ENCODE data around the gene RTN4IP1.
A peak's percentile ranks its signal among the peaks of the same experiment; 100 is the strongest.

RTN4IP1 gene, protein sequence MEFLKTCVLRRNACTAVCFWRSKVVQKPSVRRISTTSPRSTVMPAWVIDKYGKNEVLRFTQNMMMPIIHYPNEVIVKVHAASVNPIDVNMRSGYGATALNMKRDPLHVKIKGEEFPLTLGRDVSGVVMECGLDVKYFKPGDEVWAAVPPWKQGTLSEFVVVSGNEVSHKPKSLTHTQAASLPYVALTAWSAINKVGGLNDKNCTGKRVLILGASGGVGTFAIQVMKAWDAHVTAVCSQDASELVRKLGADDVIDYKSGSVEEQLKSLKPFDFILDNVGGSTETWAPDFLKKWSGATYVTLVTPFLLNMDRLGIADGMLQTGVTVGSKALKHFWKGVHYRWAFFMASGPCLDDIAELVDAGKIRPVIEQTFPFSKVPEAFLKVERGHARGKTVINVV

DNA sequence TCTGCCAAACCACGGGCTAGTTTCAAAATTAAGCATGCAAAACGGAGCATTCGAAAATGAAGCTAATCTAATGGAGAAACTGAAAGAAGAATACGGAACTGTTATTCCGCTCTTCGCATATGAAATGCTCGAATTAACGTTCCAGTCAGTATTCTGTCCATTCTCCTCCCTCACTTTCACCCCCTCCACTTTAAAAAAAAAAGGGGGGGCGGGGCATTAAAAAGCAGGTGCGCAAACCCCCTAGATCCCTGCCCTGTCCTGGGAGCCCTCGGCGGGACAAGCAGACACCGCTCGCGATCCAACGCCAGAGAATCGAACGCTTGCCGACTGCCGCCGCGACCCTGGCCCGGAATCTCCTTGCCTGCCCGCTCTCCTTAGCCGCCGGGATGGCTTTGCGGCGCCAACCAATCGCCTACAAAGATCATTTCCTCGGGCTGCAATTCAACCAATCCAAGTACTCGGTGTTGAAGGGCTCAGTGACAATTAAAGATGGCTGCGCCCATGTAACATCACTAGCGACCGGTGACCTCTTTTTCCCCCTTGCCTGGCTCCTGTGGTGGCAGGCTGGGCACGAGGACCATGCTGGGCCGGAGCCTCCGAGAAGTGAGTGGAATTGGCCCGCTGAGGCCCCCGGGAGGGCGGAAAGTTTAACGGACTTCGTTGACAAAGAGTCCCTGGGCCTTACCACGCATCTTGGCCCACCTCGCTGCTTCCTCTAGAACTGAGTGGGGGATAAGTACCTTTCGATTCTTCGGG is at the start of gene RTN4IP1, which contains the start of gene QRSL1:
TSS of gene RTN4IP1 (minus strand) at position 396 of the 756 bp plus-strand sequence. CDS start 477 bp downstream, outside the sequence.
TSS of gene QRSL1 (plus strand) at position 476 of the 756 bp plus-strand sequence. CDS start at position 580, 104 bp downstream.
- Mint-ChIP-seq H3K4me3 (peak within 1 kb of the TSS; percentile 99), H3K9me3 (no peaks in the 10 kb centered on the region), H3K27ac (peak within 1 kb of the TSS; percentile 100), H3K4me1 (peaks cover 50% of the 10 kb centered on the region), H3K36me3 (peaks cover 2% of the 10 kb centered on the region), H3K27me3 (no peaks in the 10 kb centered on the region)

- Mint-ChIP-seq H3K27ac (no peak overlapping the region), H3K9me3 (no peaks in the 10 kb centered on the region)
Measured at GRCh38 chr6:106677282-106677681, 48.0 kb upstream of the RTN4IP1 start.

GRCh38 chr6:106674541-106675229 is 45.4 kb upstream of the RTN4IP1 start:
- Mint-ChIP-seq H3K27ac (no peak overlapping the region), H3K9me3 (no peaks in the 10 kb centered on the region), H3K4me3 (no peak overlapping the region), H3K36me3 (no peaks in the 10 kb centered on the region), H3K27me3 (no peaks in the 10 kb centered on the region), H3K4me1 (no peaks in the 10 kb centered on the region)

More at GRCh38 chr6:106677282-106677681, 48.0 kb upstream of the RTN4IP1 start:
- H3K36me3 Mint-ChIP-seq = no peaks in the 10 kb centered on the region
- H3K27me3 Mint-ChIP-seq = no peaks in the 10 kb centered on the region
- no peak overlapping the region for H3K4me3 Mint-ChIP-seq
- no peaks in the 10 kb centered on the region for H3K4me1 Mint-ChIP-seq

DNA sequence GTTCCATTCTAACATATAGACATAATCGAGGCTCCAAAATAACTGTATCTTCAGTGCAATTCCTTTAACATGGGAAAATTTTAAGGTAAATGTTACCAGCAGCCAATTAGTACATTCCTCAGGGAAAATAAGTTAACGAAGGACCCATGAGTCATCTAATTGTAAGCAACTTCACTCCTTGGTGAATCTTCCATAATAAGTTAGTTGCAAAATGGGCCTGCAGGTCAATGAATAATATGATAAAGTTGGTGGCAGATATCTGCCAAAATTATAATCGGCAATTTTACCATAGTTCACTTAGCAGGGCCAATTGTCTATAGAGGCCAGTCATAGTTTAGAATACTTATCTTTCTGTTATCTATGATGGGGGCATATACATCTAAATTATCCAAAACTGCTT is 42.4 kb upstream of the RTN4IP1 start:
- Mint-ChIP-seq H3K9me3 (no peaks in the 10 kb centered on the region), H3K27ac (no peak overlapping the region), H3K4me3 (no peak overlapping the region), H3K4me1 (no peaks in the 10 kb centered on the region), H3K36me3 (peaks cover 1% of the 10 kb centered on the region), H3K27me3 (no peaks in the 10 kb centered on the region)

- H3K36me3 Mint-ChIP-seq = peaks cover 4% of the 10 kb centered on the region
- H3K27me3 Mint-ChIP-seq = no peaks in the 10 kb centered on the region
- H3K9me3 Mint-ChIP-seq = no peaks in the 10 kb centered on the region
- H3K27ac Mint-ChIP-seq = no peak overlapping the region
- H3K4me3 Mint-ChIP-seq = no peak overlapping the region
- no peaks in the 10 kb centered on the region for H3K4me1 Mint-ChIP-seq
Measured at GRCh38 chr6:106670236-106670635, 40.9 kb upstream of the RTN4IP1 start.

- H3K27ac Mint-ChIP-seq = no peak overlapping the region
- peaks cover 19% of the 10 kb centered on the region for H3K36me3 Mint-ChIP-seq
- H3K27me3 Mint-ChIP-seq = no peaks in the 10 kb centered on the region
- H3K4me3 Mint-ChIP-seq = no peak overlapping the region
- peaks cover 4% of the 10 kb centered on the region for H3K4me1 Mint-ChIP-seq
- no peaks in the 10 kb centered on the region for H3K9me3 Mint-ChIP-seq
Measured at GRCh38 chr6:106667022-106667402, 37.7 kb upstream of the RTN4IP1 start.

- no peaks in the 10 kb centered on the region for H3K9me3 Mint-ChIP-seq
- peaks cover 4% of the 10 kb centered on the region for H3K4me1 Mint-ChIP-seq
- H3K36me3 Mint-ChIP-seq = peaks cover 19% of the 10 kb centered on the region
- H3K27ac Mint-ChIP-seq = no peak overlapping the region
- H3K27me3 Mint-ChIP-seq = no peaks in the 10 kb centered on the region
- no peak overlapping the region for H3K4me3 Mint-ChIP-seq
Measured at GRCh38 chr6:106666282-106667021, 37.2 kb upstream of the RTN4IP1 start.

DNA sequence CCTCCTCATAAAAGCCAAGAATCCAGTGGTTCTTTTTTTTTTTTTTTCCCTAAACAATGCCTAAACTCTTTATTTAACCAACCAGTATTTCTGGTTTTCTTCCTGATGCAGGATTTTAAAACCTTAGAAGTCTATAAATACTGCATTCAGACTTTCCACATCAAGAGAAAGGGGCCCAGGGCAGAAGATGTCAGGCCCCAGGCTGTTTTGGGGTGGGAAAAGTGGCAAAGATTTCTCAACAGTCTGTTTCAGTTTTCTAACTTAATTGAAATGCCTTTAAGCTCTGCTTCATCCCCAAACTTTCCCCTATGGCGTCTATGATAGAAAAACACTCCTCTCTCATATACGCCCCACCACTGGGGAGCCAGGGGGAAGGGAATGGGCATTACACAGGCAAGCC is 33.2 kb upstream of the RTN4IP1 start:
- peaks cover 4% of the 10 kb centered on the region for H3K4me1 Mint-ChIP-seq
- no peaks in the 10 kb centered on the region for H3K27me3 Mint-ChIP-seq
- no peak overlapping the region for H3K4me3 Mint-ChIP-seq
- no peak overlapping the region for H3K27ac Mint-ChIP-seq
- H3K36me3 Mint-ChIP-seq = peaks cover 39% of the 10 kb centered on the region
- H3K9me3 Mint-ChIP-seq = peaks cover under 1% of the 10 kb centered on the region

GRCh38 chr6:106659859-106660258 is 30.6 kb upstream of the RTN4IP1 start:
- Mint-ChIP-seq H3K4me3 (no peak overlapping the region), H3K9me3 (peaks cover 4% of the 10 kb centered on the region), H3K27ac (no peak overlapping the region), H3K27me3 (no peaks in the 10 kb centered on the region), H3K4me1 (peaks cover 4% of the 10 kb centered on the region), H3K36me3 (peaks cover 47% of the 10 kb centered on the region)

GRCh38 chr6:106658469-106658868 is 29.2 kb upstream of the RTN4IP1 start:
- H3K9me3 Mint-ChIP-seq = peaks cover 4% of the 10 kb centered on the region
- H3K27ac Mint-ChIP-seq = no peak overlapping the region
- no peak overlapping the region for H3K4me3 Mint-ChIP-seq
- no peaks in the 10 kb centered on the region for H3K4me1 Mint-ChIP-seq
- no peaks in the 10 kb centered on the region for H3K27me3 Mint-ChIP-seq
- peaks cover 45% of the 10 kb centered on the region for H3K36me3 Mint-ChIP-seq

DNA sequence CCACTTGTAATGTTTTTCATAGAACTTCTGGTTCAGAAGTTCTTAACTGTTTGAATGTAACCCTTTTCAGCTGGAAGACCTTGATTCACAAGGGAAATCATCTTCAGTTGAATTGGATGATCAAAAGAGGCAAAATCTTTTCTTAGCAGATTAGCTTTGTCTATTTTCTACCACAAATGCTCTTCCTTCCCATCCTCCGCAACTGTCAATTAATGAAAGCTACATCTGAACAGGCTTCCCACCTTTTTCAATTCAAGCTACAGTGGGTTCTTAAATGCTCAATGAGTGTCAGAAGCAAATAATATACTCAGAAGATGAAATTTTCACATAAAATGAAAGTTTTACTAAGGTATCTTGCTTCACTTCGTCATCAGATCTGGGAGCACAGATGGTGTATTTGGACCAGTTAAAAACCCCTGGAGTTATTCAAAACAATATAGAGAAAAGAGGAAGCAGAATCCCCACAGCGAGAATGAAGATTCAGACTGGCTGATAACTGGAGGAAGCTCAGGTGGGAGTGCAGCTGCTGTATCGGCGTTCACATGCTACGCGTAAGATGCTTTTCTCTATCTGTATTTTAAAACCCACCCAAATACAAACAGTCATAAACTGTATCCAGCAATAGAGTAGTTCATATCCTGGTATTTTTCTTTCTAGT is 19.5 kb upstream of the RTN4IP1 start:
- H3K4me3 Mint-ChIP-seq = no peak overlapping the region
- H3K36me3 Mint-ChIP-seq = peaks cover 13% of the 10 kb centered on the region
- no peaks in the 10 kb centered on the region for H3K27me3 Mint-ChIP-seq
- H3K9me3 Mint-ChIP-seq = no peaks in the 10 kb centered on the region
- H3K4me1 Mint-ChIP-seq = no peaks in the 10 kb centered on the region
- no peak overlapping the region for H3K27ac Mint-ChIP-seq

DNA sequence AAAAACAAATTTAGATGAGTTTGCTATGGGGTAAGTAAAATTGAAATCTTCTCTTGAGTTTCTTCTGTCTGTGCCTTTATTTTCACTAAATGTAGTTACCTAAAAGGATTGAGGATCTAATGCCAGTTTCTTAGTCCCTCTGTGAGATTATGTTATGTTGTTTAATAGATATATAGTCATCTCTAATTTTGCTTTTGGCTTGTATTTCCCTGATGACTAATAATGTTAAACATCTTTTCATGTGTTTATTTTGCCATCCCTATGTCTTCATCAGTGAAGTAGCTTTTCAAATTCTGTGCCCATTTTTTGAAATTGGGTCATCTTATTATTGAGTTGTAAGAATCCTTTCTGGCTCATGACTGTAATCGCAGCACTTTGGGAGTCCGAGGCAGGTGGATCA is 13.8 kb upstream of the RTN4IP1 start:
- Mint-ChIP-seq H3K4me3 (no peak overlapping the region), H3K27ac (no peak overlapping the region), H3K4me1 (peaks cover 11% of the 10 kb centered on the region), H3K27me3 (no peaks in the 10 kb centered on the region), H3K9me3 (no peaks in the 10 kb centered on the region), H3K36me3 (peaks cover 13% of the 10 kb centered on the region)

DNA sequence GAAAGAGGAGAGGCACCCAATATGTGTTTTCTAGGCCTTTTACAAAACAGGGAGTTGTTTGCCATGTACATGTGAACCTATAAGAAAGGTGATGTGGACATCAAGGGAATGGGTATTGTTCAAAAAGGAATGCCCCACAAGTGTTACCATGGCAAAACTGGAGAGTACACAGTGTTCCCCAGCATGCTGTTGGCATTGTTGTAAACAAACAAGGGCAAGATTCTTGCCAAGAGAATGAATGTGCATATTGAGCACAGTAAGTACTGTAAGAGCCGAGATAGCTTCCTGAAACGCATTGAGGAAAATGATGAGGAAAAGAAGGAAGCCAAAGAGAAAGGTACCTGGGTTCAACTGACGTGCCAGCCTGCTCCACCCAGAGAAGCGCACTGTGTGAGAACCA is 13.2 kb upstream of the RTN4IP1 start:
- no peak overlapping the region for H3K27ac Mint-ChIP-seq
- no peaks in the 10 kb centered on the region for H3K9me3 Mint-ChIP-seq
- H3K4me1 Mint-ChIP-seq = peaks cover 17% of the 10 kb centered on the region
- no peak overlapping the region for H3K4me3 Mint-ChIP-seq
- no peaks in the 10 kb centered on the region for H3K27me3 Mint-ChIP-seq
- H3K36me3 Mint-ChIP-seq = peaks cover 13% of the 10 kb centered on the region

- H3K27me3 Mint-ChIP-seq = no peaks in the 10 kb centered on the region
Measured at GRCh38 chr6:106639812-106640211, 10.5 kb upstream of the RTN4IP1 start.

More at GRCh38 chr6:106639812-106640211, 10.5 kb upstream of the RTN4IP1 start:
- Mint-ChIP-seq H3K4me3 (no peak overlapping the region), H3K4me1 (peaks cover 33% of the 10 kb centered on the region), H3K9me3 (no peaks in the 10 kb centered on the region), H3K27ac (no peak overlapping the region), H3K36me3 (peaks cover 10% of the 10 kb centered on the region)
